PC-9 (cell line): ENCODE data around the gene CMTM5. TPM values are rescaled to one million over a fixed set of nuclear protein-coding genes. Genes with fewer than 3 reads are reported as not detected.

Experiments used
- BruUV-seq: library from RNA; stranded (reverse); fragments of 400-500 nt; replicated peaks from 2 replicates; lab custom pipeline; 2021; lab: Mats Ljungman, UMichigan
- CTCF ChIA-PET: fragments of 300-600 bp; sonication (Branson Sonifier 250); formaldehyde crosslinking; loops from one replicate; lab custom pipeline; 2022; ENCODE audit warnings: antibody characterized with exemption; lab: Charles Lee
- POLR2A ChIA-PET: fragments of 300-600 bp; sonication (Branson Sonifier 250); formaldehyde crosslinking; loops from one replicate; lab custom pipeline; 2022; ENCODE audit warnings: antibody characterized with exemption; ENCODE audit not compliant: unreplicated experiment; lab: Charles Lee
- DNase-seq, 2 experiments: peaks; one replicate each; pipeline versions ENCODE4 v3.0.0 to v3.0.0-alpha.2; 2015 to 2022; ENCODE audit warnings: mixed read lengths in 1 of 2
- H2AFZ ChIP-seq: fragments of 200-600 bp; sonication (generic); 2 replicates; pipeline ENCODE4 v1.8.1; 2017; ENCODE audit warnings: antibody characterized with exemption
- H3F3A ChIP-seq: fragments of 200-600 bp; sonication (generic); 2 replicates; pipeline ENCODE4 v1.8.1; 2017; ENCODE audit warnings: antibody characterized with exemption, mild to moderate bottlenecking, low read depth; ENCODE audit not compliant: insufficient read depth
- H3K27ac ChIP-seq: fragments of 200-600 bp; sonication (generic); 2 replicates; pipeline ENCODE4 v1.6.1; 2016; ENCODE audit warnings: mixed run types
- H3K27me3 ChIP-seq: fragments of 200-600 bp; sonication (generic); 2 replicates; pipeline ENCODE4 v1.6.1; 2016; ENCODE audit warnings: low read depth, mixed run types; ENCODE audit not compliant: insufficient read depth
- H3K36me3 ChIP-seq: fragments of 200-600 bp; sonication (generic); 2 replicates; pipeline ENCODE4 v1.6.1; 2016; ENCODE audit warnings: low read depth, mixed run types
- H3K4me1 ChIP-seq: fragments of 200-600 bp; sonication (generic); replicated peaks from 2 replicates; pipeline ENCODE4 v1.6.1; 2016; ENCODE audit warnings: mixed run types; ENCODE audit not compliant: insufficient read depth
- H3K4me2 ChIP-seq: fragments of 200-600 bp; sonication (generic); 2 replicates; pipeline ENCODE4 v1.6.1; 2017; ENCODE audit warnings: mixed run types
- H3K4me3 ChIP-seq: fragments of 200-600 bp; sonication (generic); 2 replicates; pipeline ENCODE4 v1.6.1; 2016; ENCODE audit warnings: mixed run types
- H3K79me2 ChIP-seq: fragments of 200-600 bp; sonication (generic); 2 replicates; pipeline ENCODE4 v1.6.1; 2017; ENCODE audit warnings: low read depth, mixed run types
- H3K9me2 ChIP-seq: fragments of 200-600 bp; sonication (generic); 2 replicates; pipeline ENCODE4 v1.8.1; 2017; ENCODE audit warnings: mild to moderate bottlenecking; ENCODE audit not compliant: insufficient read depth
- H3K9me3 ChIP-seq: fragments of 200-600 bp; sonication (generic); 2 replicates; pipeline ENCODE4 v1.8.1; 2016; ENCODE audit warnings: low read depth; ENCODE audit not compliant: insufficient read depth
- H4K20me1 ChIP-seq: fragments of 200-600 bp; sonication (generic); 2 replicates; pipeline ENCODE4 v1.8.1; 2017; ENCODE audit not compliant: insufficient read depth
- EZH2 ChIP-seq: fragments of 200-600 bp; sonication (generic); IDR thresholded peaks from 2 replicates; pipeline ENCODE4 v1.8.0; 2017; ENCODE audit warnings: antibody characterized with exemption, low read depth
- intact Hi-C: fragments of 100-400 bp; cut with micrococcal nuclease; formaldehyde crosslinking; loops from one replicate; pipeline ENCODE4 v1.10.0; 2022; ENCODE audit not compliant: unreplicated experiment
- microRNA-seq: library from miRNA; unstranded; fragments of <30 nt; microRNA quantifications from one replicate; pipeline ENCODE4 v1.2.0, GENCODE V29; 2021; ENCODE audit warnings: borderline number of aligned reads, borderline replicate concordance
- total RNA-seq: library from RNA; stranded (reverse); gene quantifications from 2 replicates; pipeline ENCODE4 v1.2.3, GENCODE V29; 2021
- TF ChIP-seq, protein P1 (sequence below): fragments of 200-600 bp; sonication (generic); conservative IDR thresholded peaks from 2 replicates; pipeline ENCODE4 v1.6.1; 2017; ENCODE audit warnings: mixed run types, antibody characterized with exemption, mild to moderate bottlenecking, moderate library complexity

CMTM5 gene
- total RNA-seq, 1 experiment from 2014 or later: not detected

- ChIA-PET CTCF (no interaction called here), POLR2A (no interaction called here)
- Histone ChIP-seq H4K20me1 (no peaks in the 10 kb centered on the region), H3K4me1 (no peaks in the 10 kb centered on the region), H3K4me3 (no peak overlapping the region), H3F3A (no peaks in the 10 kb centered on the region), H3K79me2 (no peaks in the 10 kb centered on the region), H3K4me2 (no peak overlapping the region), H3K36me3 (no peaks in the 10 kb centered on the region), H2AFZ (no peak overlapping the region), H3K9me3 (no peaks in the 10 kb centered on the region), H3K9me2 (no peaks in the 10 kb centered on the region), H3K27me3 (peaks cover 73% of the 10 kb centered on the region), H3K27ac (no peak overlapping the region)
- TF ChIP-seq EZH2: no peak
- TF ChIP-seq, protein P1, sequence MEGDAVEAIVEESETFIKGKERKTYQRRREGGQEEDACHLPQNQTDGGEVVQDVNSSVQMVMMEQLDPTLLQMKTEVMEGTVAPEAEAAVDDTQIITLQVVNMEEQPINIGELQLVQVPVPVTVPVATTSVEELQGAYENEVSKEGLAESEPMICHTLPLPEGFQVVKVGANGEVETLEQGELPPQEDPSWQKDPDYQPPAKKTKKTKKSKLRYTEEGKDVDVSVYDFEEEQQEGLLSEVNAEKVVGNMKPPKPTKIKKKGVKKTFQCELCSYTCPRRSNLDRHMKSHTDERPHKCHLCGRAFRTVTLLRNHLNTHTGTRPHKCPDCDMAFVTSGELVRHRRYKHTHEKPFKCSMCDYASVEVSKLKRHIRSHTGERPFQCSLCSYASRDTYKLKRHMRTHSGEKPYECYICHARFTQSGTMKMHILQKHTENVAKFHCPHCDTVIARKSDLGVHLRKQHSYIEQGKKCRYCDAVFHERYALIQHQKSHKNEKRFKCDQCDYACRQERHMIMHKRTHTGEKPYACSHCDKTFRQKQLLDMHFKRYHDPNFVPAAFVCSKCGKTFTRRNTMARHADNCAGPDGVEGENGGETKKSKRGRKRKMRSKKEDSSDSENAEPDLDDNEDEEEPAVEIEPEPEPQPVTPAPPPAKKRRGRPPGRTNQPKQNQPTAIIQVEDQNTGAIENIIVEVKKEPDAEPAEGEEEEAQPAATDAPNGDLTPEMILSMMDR: no peak
- no peak for DNase-seq
- BruUV-seq: no TSS peak
- intact Hi-C loops: no loop called here
These were observed 52.0 kb downstream of the CMTM5 start for GRCh38 chr14:23428686-23429495.

Small RNA genes within 50 kb of the gene (microRNA-seq; reads per million reads assigned to microRNA genes)
- gene MIR208A (15.5 reads per million, percentile 27 among the genes with 10 or more reads in this experiment), gene MIR208B (not detected)

Other genes starting within 250 kb of the CMTM5 start
- 2.0 and 3.6 TPM in 2 replicates for gene SLC7A8, start 193.4 kb upstream of the CMTM5 start, total RNA-seq
- not detected in 2 replicates for gene RNF212B, start 139.1 kb upstream of the CMTM5 start, total RNA-seq
- 14.0 TPM in 2 replicates for gene HOMEZ, start 90.9 kb upstream of the CMTM5 start, total RNA-seq
- gene PPP1R3E, start 74.2 kb upstream of the CMTM5 start, total RNA-seq: 8.1 and 9.5 TPM in 2 replicates
- gene BCL2L2, start 70.2 kb upstream of the CMTM5 start, total RNA-seq: 20.3 and 25.7 TPM in 2 replicates
- 107 and 142 TPM in 2 replicates for gene PABPN1, start 55.6 kb upstream of the CMTM5 start, total RNA-seq
- not detected in 2 replicates for gene SLC22A17, start 24.2 kb upstream of the CMTM5 start, total RNA-seq
- gene EFS, start 11.9 kb upstream of the CMTM5 start, total RNA-seq: not detected in 2 replicates
- not detected in 2 replicates for gene IL25, start 4.2 kb upstream of the CMTM5 start, total RNA-seq
- gene MYH6, start 31.2 kb downstream of the CMTM5 start, total RNA-seq: not detected in 2 replicates
- not detected in 2 replicates for gene MYH7, start 58.6 kb downstream of the CMTM5 start, total RNA-seq
- gene NGDN, start 92.7 kb downstream of the CMTM5 start, total RNA-seq: 23.1 and 27.6 TPM in 2 replicates
- gene ZFHX2, start 174.7 kb downstream of the CMTM5 start, total RNA-seq: 3.7 and 5.3 TPM in 2 replicates
- gene THTPA, start 179.2 kb downstream of the CMTM5 start, total RNA-seq: 3.4 and 4.1 TPM in 2 replicates
- gene AP1G2, start 190.7 kb downstream of the CMTM5 start, total RNA-seq: 128 and 160 TPM in 2 replicates
- not detected in 2 replicates for gene JPH4, start 201.7 kb downstream of the CMTM5 start, total RNA-seq